Psoas muscle (tissue), 8 donors: ENCODE results near the gene CSTF1. TPM values are rescaled to one million over a fixed set of nuclear protein-coding genes. Genes with fewer than 3 reads are reported as not detected.

ENCODE experiments used
- ATAC-seq, 4 donors: fragments of 200-7000 bp; cut with Tn5 transposase; one replicate each; pipeline ENCODE4 v1.9.1; 2020; ENCODE audit warnings: moderate library complexity in 3 of 4, mild to moderate bottlenecking in 2 of 4
- DNase-seq, 2 donors: peaks; one replicate each; pipeline ENCODE4 v3.0.0-alpha.2; 2020
- H3K27ac ChIP-seq: fragments of 200-600 bp; one replicate; pipeline ENCODE4 v1.8.0; 2022
- H3K27me3 ChIP-seq, 3 donors: fragments of 200-600 bp in 1 of 3; one replicate each; pipeline versions ENCODE4 v1.6.1 to v1.8.0; 2013 to 2022; ENCODE audit warnings: low read length in 2 of 3, mild to moderate bottlenecking in 2 of 3, moderate library complexity in 1 of 3; ENCODE audit not compliant: insufficient read depth in 3 of 3
- H3K36me3 ChIP-seq, 2 donors: fragments of 200-600 bp in 1 of 2; one replicate each; pipeline versions ENCODE4 v1.6.1 to v1.8.0; 2013 to 2022; ENCODE audit warnings: low read depth in 1 of 2, mild to moderate bottlenecking in 1 of 2, moderate library complexity in 1 of 2; ENCODE audit not compliant: insufficient read depth in 1 of 2
- H3K4me1 ChIP-seq: fragments of 200-600 bp; one replicate; pipeline ENCODE4 v1.8.0; 2022
- H3K4me3 ChIP-seq: fragments of 200-600 bp; one replicate; pipeline ENCODE4 v1.8.0; 2022; ENCODE audit warnings: mild to moderate bottlenecking
- H3K9me3 ChIP-seq: fragments of 200-600 bp; one replicate; pipeline ENCODE4 v1.8.0; 2022
- WGBS, 3 donors: extraction: QIAGEN DNeasy Blood & Tissue Kit; methylation state at CpG; one replicate each; pipeline versions ENCODE4 v1.1.6 to v1.1.7; 2013; 5-methylcytosine and 5-hydroxymethylcytosine counted together
- intact Hi-C, 2 donors: fragments of 100-400 bp; cut with DNase I; formaldehyde crosslinking; loops; one replicate each; pipeline versions ENCODE4 v1.11.0 to v1.14.2; 2022
- polyA plus RNA-seq, 3 donors: library from polyadenylated mRNA; stranded (reverse); fragments of 200-250 nt; gene quantifications; one replicate each; pipeline ENCODE4 v1.2.3, GENCODE V29; 2013
- total RNA-seq, 4 donors: library from RNA; stranded (reverse); fragmentation: NEBNext Ultra II Directional in 2 of 4; extraction: Animal tissue kit (Norgen Biotek cat#: 25700) in 2 of 4; gene quantifications; one replicate each; pipeline versions ENCODE4 v1.2.1 to v1.2.4, GENCODE V29; 2021 to 2023
- TF ChIP-seq, protein P1 (sequence below): fragments of 200-600 bp; IDR thresholded peaks from one replicate; pipeline ENCODE4 v1.8.0; 2022; ENCODE audit warnings: antibody characterized with exemption
- donor health status: healthy with polysubstance abuse.
- donor health status: DM: no; HTN: no; CAD: no; lungs with moderate emphysema.
- donor health status: Bipolar disorder and iron deficiency.
- donor health status: healthy.
- donor health status: DM: yes; HTN: yes; CAD: no.
- donor health status: DM: no; HTN: no; CAD: no.
- donor health status: DM: no; HTN: no; CAD: no.
- donor health status: DM: yes; HTN: yes; CAD: no.

Gene CSTF1
- total and polyA plus RNA-seq, 7 donors: 10.0 to 20.3 (median 16.7) TPM

DNA sequence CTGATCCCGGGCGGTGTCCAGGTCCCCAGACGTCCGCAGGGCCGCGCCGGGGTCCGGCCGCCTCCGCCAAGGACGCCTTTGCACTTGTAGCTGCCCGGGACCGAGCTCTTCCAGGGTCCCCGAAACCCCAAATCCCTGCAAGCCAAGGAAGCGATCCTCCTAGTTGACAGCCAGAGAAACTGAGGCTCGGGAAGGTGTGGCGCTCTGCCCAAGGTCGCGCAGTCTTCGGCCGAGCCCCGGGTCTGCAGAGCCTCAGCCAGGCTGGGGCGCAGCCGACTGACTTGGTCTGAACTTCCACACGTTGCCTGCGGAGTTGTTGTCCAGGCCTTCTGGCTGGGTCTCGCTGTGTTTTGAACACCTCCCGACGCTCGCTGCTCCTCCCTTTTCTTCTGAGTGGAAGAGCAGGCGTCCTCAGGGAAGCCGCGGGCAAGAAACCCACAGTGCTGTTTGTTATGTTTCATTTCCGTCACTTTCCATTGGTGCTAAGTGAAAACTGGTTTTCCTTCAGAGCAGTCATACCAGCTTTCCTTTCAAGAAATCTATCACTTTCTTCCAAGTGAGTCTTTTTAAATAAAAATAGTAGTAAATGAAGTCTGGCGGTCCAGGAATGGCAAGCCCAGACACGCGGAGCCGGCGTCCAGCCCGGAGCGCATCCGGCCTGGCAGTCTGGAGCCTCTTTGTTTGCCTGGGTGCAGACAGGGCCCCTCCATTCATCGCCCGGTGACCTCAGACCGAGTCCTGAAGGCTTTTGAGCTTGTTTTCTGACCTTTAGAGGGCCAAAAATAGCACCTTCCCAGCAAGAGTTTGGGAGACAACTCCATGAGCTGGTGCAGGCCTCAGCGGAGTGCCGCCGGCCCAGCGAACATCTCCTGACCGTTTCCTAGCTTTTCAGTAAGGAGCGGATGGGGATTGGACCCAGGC lies 33.0 kb upstream of the CSTF1 start:
- ATAC-seq: peak; percentile 41 to 76 (median 56)

DNA sequence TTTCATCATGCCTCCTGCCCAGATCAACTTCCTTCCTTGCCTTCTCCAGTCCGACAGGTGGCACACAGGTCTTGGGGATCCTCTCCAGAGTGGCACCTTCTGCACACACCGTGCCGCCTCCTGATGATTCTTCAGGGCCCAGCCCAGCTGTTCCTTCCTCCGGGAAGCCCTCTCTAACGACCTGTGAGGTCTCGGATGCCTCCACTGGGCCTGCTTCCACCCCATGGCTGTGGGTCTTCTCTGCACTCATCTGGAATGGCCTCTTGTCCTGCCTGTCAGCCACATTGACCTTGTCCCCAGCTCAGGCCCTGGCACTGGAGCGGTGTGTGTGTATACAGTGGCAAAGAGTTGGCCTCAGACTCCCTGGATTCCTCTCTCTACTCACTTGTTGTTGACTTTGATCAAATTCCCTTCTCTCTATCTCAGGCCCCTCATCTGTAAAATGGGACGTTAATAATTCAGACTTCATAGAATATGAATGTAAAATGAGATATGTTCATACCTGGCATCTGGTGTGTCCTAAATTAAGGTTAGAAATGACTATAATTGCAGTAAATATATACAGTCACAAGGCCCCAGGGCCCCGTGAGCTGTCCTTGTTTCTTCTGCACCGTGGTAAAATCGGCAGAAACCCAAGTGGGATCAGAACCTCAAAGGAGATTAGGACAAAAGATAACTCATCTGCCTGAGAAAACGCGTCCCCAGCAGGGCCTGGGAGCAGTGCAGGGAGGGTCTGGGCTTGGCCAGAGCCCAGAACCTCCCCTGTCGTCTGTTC lies 32.1 kb upstream of the CSTF1 start:
- WGBS, 3 donors: 45 to 63% (median 52%) methylated on average over 14 of the region's 14 CpGs
- TF ChIP-seq, protein P1, sequence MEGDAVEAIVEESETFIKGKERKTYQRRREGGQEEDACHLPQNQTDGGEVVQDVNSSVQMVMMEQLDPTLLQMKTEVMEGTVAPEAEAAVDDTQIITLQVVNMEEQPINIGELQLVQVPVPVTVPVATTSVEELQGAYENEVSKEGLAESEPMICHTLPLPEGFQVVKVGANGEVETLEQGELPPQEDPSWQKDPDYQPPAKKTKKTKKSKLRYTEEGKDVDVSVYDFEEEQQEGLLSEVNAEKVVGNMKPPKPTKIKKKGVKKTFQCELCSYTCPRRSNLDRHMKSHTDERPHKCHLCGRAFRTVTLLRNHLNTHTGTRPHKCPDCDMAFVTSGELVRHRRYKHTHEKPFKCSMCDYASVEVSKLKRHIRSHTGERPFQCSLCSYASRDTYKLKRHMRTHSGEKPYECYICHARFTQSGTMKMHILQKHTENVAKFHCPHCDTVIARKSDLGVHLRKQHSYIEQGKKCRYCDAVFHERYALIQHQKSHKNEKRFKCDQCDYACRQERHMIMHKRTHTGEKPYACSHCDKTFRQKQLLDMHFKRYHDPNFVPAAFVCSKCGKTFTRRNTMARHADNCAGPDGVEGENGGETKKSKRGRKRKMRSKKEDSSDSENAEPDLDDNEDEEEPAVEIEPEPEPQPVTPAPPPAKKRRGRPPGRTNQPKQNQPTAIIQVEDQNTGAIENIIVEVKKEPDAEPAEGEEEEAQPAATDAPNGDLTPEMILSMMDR: no peak
- intact Hi-C loops: no loop called here
- H3K27ac ChIP-seq: peak overlapping the region; percentile 91
- no peaks in the 10 kb centered on the region for H3K9me3 ChIP-seq
- peak overlapping the region; percentile 86 for H3K4me3 ChIP-seq
- H3K27me3 ChIP-seq: no peaks in the 10 kb centered on the region
- H3K4me1 ChIP-seq: peaks cover 23% of the 10 kb centered on the region
- DNase-seq (no peak), ATAC-seq (peak in 3 of 4 donors; percentile 1 to 10 (median 4))
- peaks cover 0 to 13% of the 10 kb centered on the region in 2 donors for H3K36me3 ChIP-seq

More for the DNA sequence above, 33.0 kb upstream of the CSTF1 start:
- DNase-seq: peak; percentile 52 to 78
- no peaks in the 10 kb centered on the region for H3K9me3 ChIP-seq
- peak overlapping the region; percentile 86 for H3K4me3 ChIP-seq
- WGBS, 3 donors: 5 to 9% (median 8%) methylated on average over 49 to 51 of the region's 51 CpGs
- intact Hi-C loops: loop anchor here in 1 of 2 donors (5.0 kb wide), 1 partner anchor 33 kb away; the partner anchor contains the start of genes AURKA and CSTF1
- TF ChIP-seq, protein P1: no peak
- no peaks in the 10 kb centered on the region for H3K27me3 ChIP-seq
- H3K4me1 ChIP-seq: peaks cover 23% of the 10 kb centered on the region
- peaks cover 0 to 8% of the 10 kb centered on the region in 2 donors for H3K36me3 ChIP-seq
- peak overlapping the region; percentile 91 for H3K27ac ChIP-seq

DNA sequence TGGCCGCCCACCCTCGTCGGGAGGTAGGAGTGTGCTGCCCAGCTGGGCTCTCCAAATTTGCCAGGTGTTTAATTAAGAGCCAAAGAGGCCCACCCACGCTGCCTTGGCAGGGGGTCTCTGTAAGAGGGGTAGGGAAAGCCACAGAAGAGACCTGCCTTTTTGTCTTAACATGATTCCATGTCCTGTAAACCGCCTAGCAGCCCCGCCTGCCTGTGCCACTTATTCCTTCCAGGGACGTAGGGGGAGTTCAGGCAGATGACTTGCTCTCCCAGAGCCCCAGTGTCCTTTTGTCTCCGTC lies 31.6 kb upstream of the CSTF1 start:
- peaks cover 23% of the 10 kb centered on the region for H3K4me1 ChIP-seq
- TF ChIP-seq, protein P1: no peak
- peak overlapping the region; percentile 91 for H3K27ac ChIP-seq
- no peaks in the 10 kb centered on the region for H3K9me3 ChIP-seq
- intact Hi-C loops: no loop called here
- DNase-seq (no peak), ATAC-seq (no peak)
- H3K36me3 ChIP-seq: peaks cover 0 to 18% of the 10 kb centered on the region in 2 donors
- WGBS, 3 donors: 70 to 78% (median 73%) methylated on average over 8 of the region's 8 CpGs
- no peaks in the 10 kb centered on the region for H3K27me3 ChIP-seq
- H3K4me3 ChIP-seq: peak overlapping the region; percentile 86

DNA sequence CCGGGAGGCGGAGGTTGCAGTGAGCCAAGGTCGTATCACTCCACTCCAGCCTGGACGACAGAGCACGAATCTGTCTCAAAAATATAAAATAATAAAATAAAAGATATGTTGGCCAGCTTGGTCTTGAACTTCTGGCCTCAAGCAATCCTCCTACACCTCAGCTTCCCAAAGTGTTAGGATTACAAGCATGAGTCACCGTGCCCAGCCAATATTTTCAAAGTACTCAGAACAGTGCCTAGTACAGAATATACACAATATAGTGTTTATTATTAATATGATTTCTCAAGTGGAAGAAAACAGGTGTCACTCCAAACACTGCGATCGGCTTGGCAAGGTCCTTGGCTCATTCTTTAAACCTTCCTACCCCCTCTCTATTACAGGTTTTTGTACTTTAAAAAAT lies 30.5 kb upstream of the CSTF1 start:
- TF ChIP-seq, protein P1: no peak
- Histone ChIP-seq H3K4me3 (no peak overlapping the region), H3K4me1 (peaks cover 27% of the 10 kb centered on the region), H3K9me3 (no peaks in the 10 kb centered on the region), H3K27me3 (no peaks in the 10 kb centered on the region), H3K36me3 (peaks cover 0 to 29% of the 10 kb centered on the region in 2 donors), H3K27ac (no peak overlapping the region)
- no peak for ATAC-seq
- no peak for DNase-seq
- WGBS, 3 donors: 78 to 84% (median 83%) methylated on average over 8 of the region's 8 CpGs
- intact Hi-C loops: no loop called here
